Measurements from ENCODE around the gene CFAP74. TPM values are rescaled to one million over a fixed set of nuclear protein-coding genes. Genes with fewer than 3 reads are reported as not detected.

The CFAP74 gene
- total RNA-seq, 1 donor, result not detected

DNA sequence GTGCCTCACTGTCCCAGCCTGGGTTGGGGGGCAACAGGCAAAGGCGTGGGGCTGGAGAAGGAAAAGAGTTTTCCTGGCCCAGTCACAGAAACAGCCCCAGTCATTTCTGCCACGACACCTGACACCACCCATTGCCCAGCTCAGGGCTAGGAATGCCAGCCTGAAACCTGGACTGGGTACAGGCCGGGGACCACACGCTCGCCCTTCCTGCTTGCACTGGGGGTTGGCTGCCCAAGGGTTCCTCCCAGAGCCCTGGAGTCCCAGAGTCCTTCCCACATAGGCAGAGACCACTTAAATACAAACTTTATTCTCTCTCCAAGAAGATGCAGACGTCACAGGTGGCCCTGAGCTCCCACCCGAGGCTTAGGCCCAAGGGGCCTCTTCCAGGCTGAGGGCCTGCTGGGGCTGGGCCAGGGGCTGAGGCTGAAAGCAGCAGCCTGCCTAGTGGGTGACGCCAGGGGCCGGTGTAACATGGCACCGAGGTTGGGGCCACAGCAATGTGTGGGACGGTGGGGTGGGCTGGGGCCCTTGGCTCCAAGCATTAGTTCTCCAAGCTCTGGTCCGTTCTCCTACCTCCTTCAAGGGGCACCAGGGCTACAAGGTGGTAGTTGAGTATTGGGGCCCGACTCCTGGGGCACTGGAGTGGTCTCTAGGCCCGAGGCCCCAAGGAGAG lies 86.1 kb downstream of the CFAP74 start:
- H3K4me3 ChIP-seq (ENCODE audit: low read depth, low read length), result no peak overlapping the region
- TF ChIP-seq, protein P1, sequence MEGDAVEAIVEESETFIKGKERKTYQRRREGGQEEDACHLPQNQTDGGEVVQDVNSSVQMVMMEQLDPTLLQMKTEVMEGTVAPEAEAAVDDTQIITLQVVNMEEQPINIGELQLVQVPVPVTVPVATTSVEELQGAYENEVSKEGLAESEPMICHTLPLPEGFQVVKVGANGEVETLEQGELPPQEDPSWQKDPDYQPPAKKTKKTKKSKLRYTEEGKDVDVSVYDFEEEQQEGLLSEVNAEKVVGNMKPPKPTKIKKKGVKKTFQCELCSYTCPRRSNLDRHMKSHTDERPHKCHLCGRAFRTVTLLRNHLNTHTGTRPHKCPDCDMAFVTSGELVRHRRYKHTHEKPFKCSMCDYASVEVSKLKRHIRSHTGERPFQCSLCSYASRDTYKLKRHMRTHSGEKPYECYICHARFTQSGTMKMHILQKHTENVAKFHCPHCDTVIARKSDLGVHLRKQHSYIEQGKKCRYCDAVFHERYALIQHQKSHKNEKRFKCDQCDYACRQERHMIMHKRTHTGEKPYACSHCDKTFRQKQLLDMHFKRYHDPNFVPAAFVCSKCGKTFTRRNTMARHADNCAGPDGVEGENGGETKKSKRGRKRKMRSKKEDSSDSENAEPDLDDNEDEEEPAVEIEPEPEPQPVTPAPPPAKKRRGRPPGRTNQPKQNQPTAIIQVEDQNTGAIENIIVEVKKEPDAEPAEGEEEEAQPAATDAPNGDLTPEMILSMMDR (IDR thresholded peaks at IDR 0.05; ENCODE audit: insufficient read depth, low read length), result no peak
- DNase-seq (ENCODE audit: low read depth), result no peak

DNA sequence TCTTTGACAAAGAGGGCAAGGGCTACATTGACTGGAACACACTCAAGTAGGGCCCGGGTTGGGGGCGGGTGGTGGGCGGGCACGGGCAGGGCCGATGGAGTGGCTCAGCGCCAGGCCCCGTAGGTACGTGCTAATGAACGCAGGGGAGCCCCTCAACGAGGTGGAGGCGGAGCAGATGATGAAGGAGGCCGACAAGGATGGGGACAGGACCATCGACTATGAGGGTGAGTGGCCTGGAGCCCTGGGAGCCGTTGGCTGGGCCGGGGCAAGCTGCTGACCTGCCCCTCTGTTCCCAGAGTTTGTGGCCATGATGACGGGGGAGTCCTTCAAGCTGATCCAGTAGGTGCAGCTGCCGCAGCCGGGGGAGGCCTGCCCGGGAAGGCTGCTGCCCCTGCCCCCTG lies 86.7 kb downstream of the CFAP74 start:
- H3K4me3 ChIP-seq (ENCODE audit: low read depth, low read length), result no peak overlapping the region
- no peak for DNase-seq (ENCODE audit: low read depth)
- TF ChIP-seq, protein P1 (IDR thresholded peaks at IDR 0.05; ENCODE audit: insufficient read depth, low read length), result no peak

DNA sequence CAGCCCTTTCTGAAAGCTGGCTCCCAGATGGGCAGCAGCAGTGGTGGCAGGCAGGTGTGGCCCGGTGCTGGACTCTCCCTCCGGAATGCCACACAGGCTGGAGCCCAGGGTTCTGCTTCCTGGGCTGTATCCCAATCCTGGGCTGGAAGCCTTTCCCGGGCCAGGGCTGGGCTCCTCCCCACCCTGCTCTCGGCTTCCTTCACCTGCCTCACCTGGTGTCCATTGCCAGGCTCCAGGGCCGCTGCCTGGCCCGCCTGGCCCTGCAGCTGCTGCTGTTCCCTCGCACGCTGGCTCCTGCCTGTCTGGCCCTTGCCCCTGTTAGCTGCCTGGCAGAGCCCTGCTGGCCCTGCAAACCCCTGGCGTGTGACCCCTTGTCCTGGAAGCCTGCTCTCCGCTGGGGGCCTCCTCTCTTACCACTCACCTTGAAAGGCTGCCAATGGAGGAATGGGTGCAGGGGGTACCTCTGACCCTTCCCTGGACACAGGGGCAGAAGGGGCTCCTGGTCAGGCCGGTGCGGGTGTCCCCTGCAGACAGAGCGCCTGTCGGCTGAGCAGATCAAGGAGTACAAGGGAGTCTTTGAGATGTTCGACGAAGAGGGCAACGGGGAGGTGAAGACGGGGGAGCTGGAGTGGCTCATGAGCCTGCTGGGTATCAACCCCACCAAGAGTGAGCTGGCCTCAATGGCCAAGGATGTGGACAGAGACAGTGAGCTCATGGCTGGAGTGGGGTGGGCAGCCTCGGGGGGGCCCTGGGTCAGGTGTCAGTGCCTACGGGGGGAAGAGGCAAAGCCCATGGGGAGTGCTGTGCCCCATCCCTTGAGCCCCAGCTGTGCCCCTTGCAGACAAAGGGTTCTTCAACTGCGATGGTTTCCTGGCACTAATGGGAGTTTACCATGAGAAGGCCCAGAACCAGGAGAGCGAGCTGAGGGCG lies 87.4 kb downstream of the CFAP74 start:
- H3K4me3 ChIP-seq (ENCODE audit: low read depth, low read length), result no peak overlapping the region
- TF ChIP-seq, protein P1 (IDR thresholded peaks at IDR 0.05; ENCODE audit: insufficient read depth, low read length), result no peak
- DNase-seq (ENCODE audit: low read depth), result no peak

DNA sequence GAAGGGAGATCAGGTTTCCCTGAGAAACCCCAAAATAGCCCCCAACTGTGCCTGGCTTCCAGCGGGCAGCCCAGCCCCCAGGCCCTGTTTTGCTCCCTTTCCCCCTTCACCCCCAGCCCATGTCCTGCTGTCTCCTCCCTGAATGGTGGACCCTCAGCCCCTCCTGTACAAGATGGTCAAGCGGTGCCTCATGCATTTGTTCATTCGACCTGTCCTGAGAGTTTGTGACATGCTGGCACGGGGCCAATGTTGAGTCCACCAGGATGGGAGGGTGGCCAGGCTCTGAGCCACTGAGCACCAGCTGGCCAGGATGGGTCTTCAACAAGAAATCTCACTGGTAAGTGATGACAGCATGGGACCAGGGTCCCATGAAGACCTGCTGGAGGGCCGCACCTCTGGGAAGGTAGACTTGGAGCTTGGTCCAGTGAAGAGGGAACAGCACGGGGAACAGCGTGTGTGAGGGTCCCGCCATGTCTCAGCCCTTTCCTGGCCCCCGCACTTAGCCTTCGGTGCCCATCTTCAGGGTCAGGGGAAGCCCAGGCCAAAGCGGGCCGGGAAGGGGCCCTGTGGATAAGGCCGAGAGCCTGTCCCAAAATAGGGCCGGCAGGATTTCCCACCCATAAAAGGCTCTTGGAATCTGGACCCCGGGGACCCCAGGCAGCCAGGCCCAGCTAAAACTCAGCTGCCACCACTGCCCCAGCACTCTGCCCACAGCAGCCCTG lies 88.5 kb downstream of the CFAP74 start, which contains the start of gene CALML6:
Gene CALML6, plus strand, starts transcription at position 290 of the 722 bp plus-strand sequence. Its CDS starts 21 bp downstream, at position 311.
- no peak within 1 kb of the TSS for H3K4me3 ChIP-seq (ENCODE audit: low read depth, low read length)
- TF ChIP-seq, protein P1 (IDR thresholded peaks at IDR 0.05; ENCODE audit: insufficient read depth, low read length), result no peak
- DNase-seq (ENCODE audit: low read depth), result no peak

DNA sequence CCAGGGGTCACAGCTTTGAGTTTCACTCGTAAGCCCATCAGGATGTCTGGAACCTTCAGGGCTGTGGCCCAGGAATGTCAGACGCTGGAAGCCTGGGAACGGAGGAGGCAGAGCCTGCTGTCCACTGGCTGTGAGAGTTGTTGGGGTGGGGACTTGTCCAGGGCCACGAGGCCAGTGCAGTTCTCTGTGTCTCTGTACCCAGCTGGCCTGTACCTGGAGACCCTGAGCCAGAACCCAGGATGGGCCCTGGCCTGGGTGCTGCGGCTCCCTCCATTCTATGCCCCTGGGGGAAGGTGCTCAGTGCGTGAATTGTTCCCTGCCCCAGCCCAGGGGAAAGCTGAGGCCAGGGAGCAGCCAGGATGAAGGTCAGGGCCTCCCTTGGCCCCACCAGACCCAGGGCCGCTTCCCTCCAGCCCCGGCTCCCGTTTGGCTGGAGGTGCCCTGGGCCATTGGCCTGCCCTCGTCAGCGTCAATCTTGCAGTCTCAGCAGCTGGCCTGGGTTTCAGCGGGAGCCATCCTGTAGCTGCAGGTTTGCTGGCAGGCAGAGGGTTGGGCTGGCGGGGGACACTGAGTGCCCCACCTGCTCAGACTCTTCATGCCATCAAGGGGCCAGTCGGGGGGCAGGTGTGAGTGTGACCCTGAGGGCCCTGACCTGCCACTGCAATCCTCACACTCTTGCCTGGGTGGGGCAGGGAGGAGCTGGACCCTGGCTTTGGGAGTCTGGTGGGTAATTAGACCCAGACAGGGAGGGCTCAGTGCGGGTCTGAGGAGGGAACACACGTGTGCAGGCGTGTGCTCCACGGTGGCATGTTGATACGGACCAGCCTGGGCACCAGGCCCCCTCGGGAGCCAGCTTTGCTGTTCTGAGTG lies 89.2 kb downstream of the CFAP74 start:
- TF ChIP-seq, protein P1 (IDR thresholded peaks at IDR 0.05; ENCODE audit: insufficient read depth, low read length), result no peak
- no peak overlapping the region for H3K4me3 ChIP-seq (ENCODE audit: low read depth, low read length)
- DNase-seq (ENCODE audit: low read depth), result no peak
